ENCODE results near the gene ZNF614.
"Not testable (repeated sequence)": the region's sequence is repeated elsewhere in the genome, so short reads cannot be mapped to it uniquely, and the experiment has no call there.

The ZNF614 gene

GRCh38 chr19:52028027-52028779, at the start of gene ZNF614:
TSS of gene ZNF614 (minus strand) at chr19:52028379. CDS start at chr19:52025745, 2,634 bp downstream.
- peak; percentile 88 for DNase-seq

- DNase-seq: no peak
Measured at GRCh38 chr19:52070496-52070895, 42.3 kb upstream of the ZNF614 start.

- DNase-seq: no peak
Measured at GRCh38 chr19:52069653-52070052, 41.5 kb upstream of the ZNF614 start.

GRCh38 chr19:52066258-52066863, 38.2 kb upstream of the ZNF614 start:
- no peak for DNase-seq

GRCh38 chr19:52065399-52065798, 37.2 kb upstream of the ZNF614 start:
- DNase-seq: no peak

GRCh38 chr19:52056480-52056879, 28.3 kb upstream of the ZNF614 start:
- not testable (repeated sequence) for DNase-seq

GRCh38 chr19:52051736-52052135, 23.6 kb upstream of the ZNF614 start:
- DNase-seq: not testable (repeated sequence)

- peak; percentile 97 for DNase-seq
Measured at GRCh38 chr19:52048555-52049501, 20.6 kb upstream of the ZNF614 start, which contains the start of gene ZNF432. TSS of gene ZNF432 (minus strand) at chr19:52048838. CDS start at chr19:52046868, 1,970 bp downstream.

- no peak for DNase-seq
Measured at GRCh38 chr19:52039169-52039568, 11.0 kb upstream of the ZNF614 start.

GRCh38 chr19:52034051-52034728, 6.0 kb upstream of the ZNF614 start:
- no peak for DNase-seq

GRCh38 chr19:52028780-52029123, 573 bp upstream of the ZNF614 start:
- DNase-seq: peak; percentile 52

GRCh38 chr19:52026255-52026990, 1.8 kb downstream of the ZNF614 start:
- DNase-seq: not testable (repeated sequence)

- not testable (repeated sequence) for DNase-seq
Measured at GRCh38 chr19:52024478-52024877, 3.7 kb downstream of the ZNF614 start.

GRCh38 chr19:52022193-52022592, 6.0 kb downstream of the ZNF614 start:
- DNase-seq: no peak

GRCh38 chr19:52020506-52020905, 7.7 kb downstream of the ZNF614 start:
- DNase-seq: no peak

GRCh38 chr19:52010674-52011073, 17.5 kb downstream of the ZNF614 start:
- no peak for DNase-seq

- peak; percentile 94 for DNase-seq
Measured at GRCh38 chr19:52007806-52008557, 20.2 kb downstream of the ZNF614 start, which contains the start of gene ZNF615. TSS of gene ZNF615 (minus strand) at chr19:52008211. CDS start at chr19:52003711, 4,500 bp downstream.

GRCh38 chr19:52007451-52007805, 20.8 kb downstream of the ZNF614 start:
- DNase-seq: peak; percentile 53

GRCh38 chr19:51994048-51994644, 34.0 kb downstream of the ZNF614 start:
- no peak for DNase-seq

- DNase-seq: no peak
Measured at GRCh38 chr19:51993422-51993821, 34.8 kb downstream of the ZNF614 start.

Measured in NCI-H69 (cell line).